PC-3 (cell line): Measurements from ENCODE around the gene TRIM31.

Experiments used
- EZH2phosphoT487 ChIP-seq: fragments of 300-600 bp; sonication (generic); IDR thresholded peaks from 2 replicates; pipeline ENCODE4 v1.6.1; 2018; ENCODE audit warnings: mild to moderate bottlenecking, antibody characterized with exemption, low read length, borderline replicate concordance
- TF ChIP-seq, protein P1 (sequence below): fragments of 300-600 bp; sonication (generic); conservative IDR thresholded peaks from 2 replicates; pipeline ENCODE4 v1.5.1; 2017; ENCODE audit warnings: antibody characterized with exemption, low read depth, mild to moderate bottlenecking, low read length

- TF ChIP-seq, protein P1, sequence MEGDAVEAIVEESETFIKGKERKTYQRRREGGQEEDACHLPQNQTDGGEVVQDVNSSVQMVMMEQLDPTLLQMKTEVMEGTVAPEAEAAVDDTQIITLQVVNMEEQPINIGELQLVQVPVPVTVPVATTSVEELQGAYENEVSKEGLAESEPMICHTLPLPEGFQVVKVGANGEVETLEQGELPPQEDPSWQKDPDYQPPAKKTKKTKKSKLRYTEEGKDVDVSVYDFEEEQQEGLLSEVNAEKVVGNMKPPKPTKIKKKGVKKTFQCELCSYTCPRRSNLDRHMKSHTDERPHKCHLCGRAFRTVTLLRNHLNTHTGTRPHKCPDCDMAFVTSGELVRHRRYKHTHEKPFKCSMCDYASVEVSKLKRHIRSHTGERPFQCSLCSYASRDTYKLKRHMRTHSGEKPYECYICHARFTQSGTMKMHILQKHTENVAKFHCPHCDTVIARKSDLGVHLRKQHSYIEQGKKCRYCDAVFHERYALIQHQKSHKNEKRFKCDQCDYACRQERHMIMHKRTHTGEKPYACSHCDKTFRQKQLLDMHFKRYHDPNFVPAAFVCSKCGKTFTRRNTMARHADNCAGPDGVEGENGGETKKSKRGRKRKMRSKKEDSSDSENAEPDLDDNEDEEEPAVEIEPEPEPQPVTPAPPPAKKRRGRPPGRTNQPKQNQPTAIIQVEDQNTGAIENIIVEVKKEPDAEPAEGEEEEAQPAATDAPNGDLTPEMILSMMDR = no peak
- no peak for TF ChIP-seq EZH2phosphoT487
Observed at GRCh38 chr6:30060606-30061091, 52.2 kb downstream of the TRIM31 start.
